ENCODE data around the gene THRA. TPM values are rescaled to one million over a fixed set of nuclear protein-coding genes. Genes with fewer than 3 reads are reported as not detected.

THRA gene, protein sequence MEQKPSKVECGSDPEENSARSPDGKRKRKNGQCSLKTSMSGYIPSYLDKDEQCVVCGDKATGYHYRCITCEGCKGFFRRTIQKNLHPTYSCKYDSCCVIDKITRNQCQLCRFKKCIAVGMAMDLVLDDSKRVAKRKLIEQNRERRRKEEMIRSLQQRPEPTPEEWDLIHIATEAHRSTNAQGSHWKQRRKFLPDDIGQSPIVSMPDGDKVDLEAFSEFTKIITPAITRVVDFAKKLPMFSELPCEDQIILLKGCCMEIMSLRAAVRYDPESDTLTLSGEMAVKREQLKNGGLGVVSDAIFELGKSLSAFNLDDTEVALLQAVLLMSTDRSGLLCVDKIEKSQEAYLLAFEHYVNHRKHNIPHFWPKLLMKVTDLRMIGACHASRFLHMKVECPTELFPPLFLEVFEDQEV
- 10 to 100 TPM; 32.6 to 69.9 (median 48.9) TPM for total RNA-seq

DNA sequence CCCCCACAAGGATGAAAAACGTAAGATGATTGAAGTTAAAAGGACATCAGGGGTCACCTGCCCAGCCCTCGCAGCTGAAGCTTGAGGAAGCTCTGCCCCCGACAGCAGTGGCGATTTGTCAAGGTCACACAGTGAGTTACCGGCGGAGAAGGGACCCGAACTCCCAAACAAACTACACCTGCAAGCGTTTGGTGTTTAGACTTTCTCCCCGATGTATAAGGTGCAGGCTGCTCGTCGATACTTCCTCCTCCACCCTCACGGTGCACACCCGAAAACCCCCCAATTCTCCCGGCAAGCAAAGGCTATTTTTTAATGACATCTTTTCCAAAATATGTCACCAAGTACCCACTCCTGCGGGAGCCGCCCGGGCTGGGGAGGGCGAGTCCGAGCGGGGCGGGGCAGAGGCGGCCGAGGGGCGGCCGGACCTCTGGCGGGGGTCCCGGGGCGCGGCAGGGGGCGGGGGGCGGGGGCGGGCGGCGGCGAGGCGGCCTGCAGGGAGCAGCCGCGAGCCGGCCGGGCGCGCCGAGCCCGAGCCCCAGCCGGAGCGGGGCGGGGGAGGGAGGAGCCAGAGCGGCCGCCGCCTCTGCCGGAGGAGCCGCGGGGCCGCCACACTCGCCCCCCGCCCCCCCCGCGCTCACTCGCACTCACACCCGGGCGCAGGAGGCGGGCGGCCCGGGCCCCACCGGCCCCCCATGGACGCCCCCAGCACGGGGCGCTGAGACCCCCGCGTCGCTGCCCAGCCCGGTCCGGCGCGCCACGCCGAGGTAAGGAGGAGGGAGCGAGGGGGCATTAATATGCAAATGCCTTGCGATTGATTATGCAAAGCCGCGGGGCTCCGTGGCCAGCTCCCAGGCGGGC is at the start of gene THRA:
Gene THRA (plus strand): TSS at position 637 of the 858 bp plus-strand sequence. CDS start 11,524 bp downstream, outside the sequence.
- peak in 1 of 2 donors; percentile 77 for DNase-seq (ENCODE audit: low spot score in 2 of 2)
- H3K36me3 ChIP-seq, result no peaks in the 10 kb centered on the region
- WGBS, result 11% methylated on average over 6 of the region's 83 CpGs
- peaks cover 72% of the 10 kb centered on the region for H3K4me1 ChIP-seq
- no peaks in the 10 kb centered on the region for H3K9me3 ChIP-seq
- peak within 1 kb of the TSS; percentile 74 for H3K4me3 ChIP-seq
- TF ChIP-seq EP300 (IDR thresholded peaks at IDR 0.05), result no peak
- TF ChIP-seq POLR2A (IDR thresholded peaks at IDR 0.05), result no peak
- peak within 1 kb of the TSS; percentile 91 for H3K27ac ChIP-seq
- H3K27me3 ChIP-seq, result no peaks in the 10 kb centered on the region

- DNase-seq (ENCODE audit: low spot score in 2 of 2), result no peak
- Histone ChIP-seq H3K27ac (no peak overlapping the region), H3K4me1 (peaks cover 26% of the 10 kb centered on the region), H3K27me3 (no peaks in the 10 kb centered on the region), H3K36me3 (peaks cover 13% of the 10 kb centered on the region), H3K9me3 (no peaks in the 10 kb centered on the region), H3K4me3 (no peak overlapping the region)
- TF ChIP-seq, protein P1, sequence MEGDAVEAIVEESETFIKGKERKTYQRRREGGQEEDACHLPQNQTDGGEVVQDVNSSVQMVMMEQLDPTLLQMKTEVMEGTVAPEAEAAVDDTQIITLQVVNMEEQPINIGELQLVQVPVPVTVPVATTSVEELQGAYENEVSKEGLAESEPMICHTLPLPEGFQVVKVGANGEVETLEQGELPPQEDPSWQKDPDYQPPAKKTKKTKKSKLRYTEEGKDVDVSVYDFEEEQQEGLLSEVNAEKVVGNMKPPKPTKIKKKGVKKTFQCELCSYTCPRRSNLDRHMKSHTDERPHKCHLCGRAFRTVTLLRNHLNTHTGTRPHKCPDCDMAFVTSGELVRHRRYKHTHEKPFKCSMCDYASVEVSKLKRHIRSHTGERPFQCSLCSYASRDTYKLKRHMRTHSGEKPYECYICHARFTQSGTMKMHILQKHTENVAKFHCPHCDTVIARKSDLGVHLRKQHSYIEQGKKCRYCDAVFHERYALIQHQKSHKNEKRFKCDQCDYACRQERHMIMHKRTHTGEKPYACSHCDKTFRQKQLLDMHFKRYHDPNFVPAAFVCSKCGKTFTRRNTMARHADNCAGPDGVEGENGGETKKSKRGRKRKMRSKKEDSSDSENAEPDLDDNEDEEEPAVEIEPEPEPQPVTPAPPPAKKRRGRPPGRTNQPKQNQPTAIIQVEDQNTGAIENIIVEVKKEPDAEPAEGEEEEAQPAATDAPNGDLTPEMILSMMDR (IDR thresholded peaks at IDR 0.05), result no peak
- TF ChIP-seq POLR2A (IDR thresholded peaks at IDR 0.05) (no peak), POLR2AphosphoS5 (IDR thresholded peaks at IDR 0.05) (no peak), EP300 (IDR thresholded peaks at IDR 0.05) (no peak)
- WGBS, result 67% methylated on average over 17 of the region's 18 CpGs
Measured at GRCh38 chr17:40014375-40014980, 48.3 kb upstream of the THRA start.

GRCh38 chr17:40015005-40015997 is 47.5 kb upstream of the THRA start, which contains the start of gene CSF3:
TSS of gene CSF3 (plus strand) at chr17:40015440. CDS start at chr17:40015475, 35 bp downstream.
- Histone ChIP-seq H3K27me3 (no peaks in the 10 kb centered on the region), H3K36me3 (peaks cover 20% of the 10 kb centered on the region), H3K4me3 (no peak within 1 kb of the TSS), H3K9me3 (no peaks in the 10 kb centered on the region), H3K27ac (no peak within 1 kb of the TSS), H3K4me1 (peaks cover 25% of the 10 kb centered on the region)
- TF ChIP-seq POLR2AphosphoS5 (IDR thresholded peaks at IDR 0.05), result no peak
- no peak for TF ChIP-seq POLR2A (IDR thresholded peaks at IDR 0.05)
- TF ChIP-seq EP300 (IDR thresholded peaks at IDR 0.05), result no peak
- TF ChIP-seq, protein P1 (IDR thresholded peaks at IDR 0.05), result no peak
- DNase-seq (ENCODE audit: low spot score in 2 of 2), result no peak
- 61% methylated on average over 17 of the region's 20 CpGs for WGBS

DNA sequence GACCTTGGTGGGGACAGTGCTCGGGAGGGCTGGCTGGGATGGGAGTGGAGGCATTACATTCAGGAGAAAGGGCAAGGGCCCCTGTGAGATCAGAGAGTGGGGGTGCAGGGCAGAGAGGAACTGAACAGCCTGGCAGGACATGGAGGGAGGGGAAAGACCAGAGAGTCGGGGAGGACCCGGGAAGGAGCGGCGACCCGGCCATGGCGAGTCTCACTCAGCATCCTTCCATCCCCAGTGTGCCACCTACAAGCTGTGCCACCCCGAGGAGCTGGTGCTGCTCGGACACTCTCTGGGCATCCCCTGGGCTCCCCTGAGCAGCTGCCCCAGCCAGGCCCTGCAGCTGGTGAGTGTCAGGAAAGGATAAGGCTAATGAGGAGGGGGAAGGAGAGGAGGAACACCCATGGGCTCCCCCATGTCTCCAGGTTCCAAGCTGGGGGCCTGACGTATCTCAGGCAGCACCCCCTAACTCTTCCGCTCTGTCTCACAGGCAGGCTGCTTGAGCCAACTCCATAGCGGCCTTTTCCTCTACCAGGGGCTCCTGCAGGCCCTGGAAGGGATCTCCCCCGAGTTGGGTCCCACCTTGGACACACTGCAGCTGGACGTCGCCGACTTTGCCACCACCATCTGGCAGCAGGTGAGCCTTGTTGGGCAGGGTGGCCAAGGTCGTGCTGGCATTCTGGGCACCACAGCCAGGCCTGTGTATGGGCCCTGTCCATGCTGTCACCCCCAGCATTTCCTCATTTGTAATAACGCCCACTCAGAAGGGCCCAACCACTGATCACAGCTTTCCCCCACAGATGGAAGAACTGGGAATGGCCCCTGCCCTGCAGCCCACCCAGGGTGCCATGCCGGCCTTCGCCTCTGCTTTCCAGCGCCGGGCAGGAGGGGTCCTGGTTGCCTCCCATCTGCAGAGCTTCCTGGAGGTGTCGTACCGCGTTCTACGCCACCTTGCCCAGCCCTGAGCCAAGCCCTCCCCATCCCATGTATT is 46.5 kb upstream of the THRA start:
- Histone ChIP-seq H3K27me3 (no peaks in the 10 kb centered on the region), H3K4me3 (no peak overlapping the region), H3K4me1 (peaks cover 24% of the 10 kb centered on the region), H3K9me3 (no peaks in the 10 kb centered on the region), H3K36me3 (peaks cover 21% of the 10 kb centered on the region), H3K27ac (no peak overlapping the region)
- 85% methylated on average over 24 of the region's 26 CpGs for WGBS
- no peak for DNase-seq (ENCODE audit: low spot score in 2 of 2)
- TF ChIP-seq, protein P1 (IDR thresholded peaks at IDR 0.05), result no peak
- TF ChIP-seq POLR2A (IDR thresholded peaks at IDR 0.05) (no peak), POLR2AphosphoS5 (IDR thresholded peaks at IDR 0.05) (no peak), EP300 (IDR thresholded peaks at IDR 0.05) (no peak)

All from suprapubic skin (tissue), 4 donors.